ENCODE data around the gene FPGS.

DNA sequence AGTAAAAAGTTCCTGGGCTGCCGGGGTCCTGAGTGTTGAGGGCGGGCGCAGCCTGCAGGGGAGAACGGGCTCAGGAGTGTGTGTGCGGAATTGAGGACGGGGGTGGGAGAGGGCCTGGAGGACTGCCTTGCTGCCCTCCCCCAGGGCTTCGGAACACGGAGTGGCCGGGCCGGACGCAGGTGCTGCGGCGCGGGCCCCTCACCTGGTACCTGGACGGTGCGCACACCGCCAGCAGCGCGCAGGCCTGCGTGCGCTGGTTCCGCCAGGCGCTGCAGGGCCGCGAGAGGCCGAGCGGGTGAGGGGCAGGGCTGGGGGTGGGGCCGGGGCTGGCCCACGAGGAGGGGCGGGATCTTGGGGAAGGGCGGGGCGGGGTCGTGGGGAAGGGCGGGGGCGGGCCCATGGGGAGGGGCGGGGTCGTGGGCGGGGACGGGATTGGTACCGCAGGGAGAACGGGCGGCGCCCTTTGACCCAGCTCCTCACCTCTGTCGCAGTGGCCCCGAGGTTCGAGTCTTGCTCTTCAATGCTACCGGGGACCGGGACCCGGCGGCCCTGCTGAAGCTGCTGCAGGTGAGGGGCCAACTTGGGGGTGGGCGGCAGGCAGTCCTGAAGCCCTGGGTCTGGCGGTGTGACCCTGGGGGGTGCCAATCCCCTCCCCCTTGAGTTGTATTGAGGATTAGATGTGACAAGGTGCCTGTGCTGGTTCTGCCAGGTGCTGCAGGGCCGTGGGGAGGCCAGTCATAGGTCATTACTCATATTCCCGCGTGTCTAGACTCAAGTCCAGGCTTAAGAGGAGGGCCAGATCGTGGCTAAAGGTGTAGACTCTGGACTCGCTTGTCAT, 7.1 kb downstream of the FPGS start:
- TF ChIP-seq, protein P1, sequence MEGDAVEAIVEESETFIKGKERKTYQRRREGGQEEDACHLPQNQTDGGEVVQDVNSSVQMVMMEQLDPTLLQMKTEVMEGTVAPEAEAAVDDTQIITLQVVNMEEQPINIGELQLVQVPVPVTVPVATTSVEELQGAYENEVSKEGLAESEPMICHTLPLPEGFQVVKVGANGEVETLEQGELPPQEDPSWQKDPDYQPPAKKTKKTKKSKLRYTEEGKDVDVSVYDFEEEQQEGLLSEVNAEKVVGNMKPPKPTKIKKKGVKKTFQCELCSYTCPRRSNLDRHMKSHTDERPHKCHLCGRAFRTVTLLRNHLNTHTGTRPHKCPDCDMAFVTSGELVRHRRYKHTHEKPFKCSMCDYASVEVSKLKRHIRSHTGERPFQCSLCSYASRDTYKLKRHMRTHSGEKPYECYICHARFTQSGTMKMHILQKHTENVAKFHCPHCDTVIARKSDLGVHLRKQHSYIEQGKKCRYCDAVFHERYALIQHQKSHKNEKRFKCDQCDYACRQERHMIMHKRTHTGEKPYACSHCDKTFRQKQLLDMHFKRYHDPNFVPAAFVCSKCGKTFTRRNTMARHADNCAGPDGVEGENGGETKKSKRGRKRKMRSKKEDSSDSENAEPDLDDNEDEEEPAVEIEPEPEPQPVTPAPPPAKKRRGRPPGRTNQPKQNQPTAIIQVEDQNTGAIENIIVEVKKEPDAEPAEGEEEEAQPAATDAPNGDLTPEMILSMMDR (IDR thresholded peaks at IDR 0.05 in 2 of 3, conservative IDR thresholded peaks at IDR 0.05 in 1 of 3; ENCODE audit: borderline replicate concordance in 1 of 3, insufficient read depth in 1 of 3, low read depth in 2 of 3, low read length in 2 of 3): no peak
- TF ChIP-seq SIN3A (IDR thresholded peaks at IDR 0.05; ENCODE audit: low read depth) (no peak), POLR2A (IDR thresholded peaks at IDR 0.05; ENCODE audit: borderline replicate concordance, extremely low read depth, insufficient read depth, insufficient read length) (no peak), YY1 (IDR thresholded peaks at IDR 0.05; ENCODE audit: extremely low read depth, insufficient replicate concordance, low read depth, low read length) (no peak), EGR1 (IDR thresholded peaks at IDR 0.05; ENCODE audit: low read depth) (no peak), CEBPB (IDR thresholded peaks at IDR 0.05; ENCODE audit: low read depth) (no peak), POLR2AphosphoS5 (IDR thresholded peaks at IDR 0.05; ENCODE audit: low read depth, low read length) (no peak), FOSL1 (IDR thresholded peaks at IDR 0.05; ENCODE audit: low read depth) (no peak)
